ENCODE measurements around the gene SPDYC.

GRCh38 chr11:65187146-65187675, 17.2 kb downstream of the SPDYC start:
- TF ChIP-seq POLR2A (IDR thresholded peaks at IDR 0.05) (no peak), CTCF (IDR thresholded peaks at IDR 0.05) (no peak)

Measured in testis (tissue), 2 donors.